ELR (cell line): ENCODE data around the gene RALGDS.
"Not testable (repeated sequence)": the region's sequence is repeated elsewhere in the genome, so short reads cannot be mapped to it uniquely, and the experiment has no call there.

Experiments used
- DNase-seq: peaks from one replicate; pipeline ENCODE4 v3.0.0-alpha.2; 2015; ENCODE audit warnings: low read depth

RALGDS gene

DNA sequence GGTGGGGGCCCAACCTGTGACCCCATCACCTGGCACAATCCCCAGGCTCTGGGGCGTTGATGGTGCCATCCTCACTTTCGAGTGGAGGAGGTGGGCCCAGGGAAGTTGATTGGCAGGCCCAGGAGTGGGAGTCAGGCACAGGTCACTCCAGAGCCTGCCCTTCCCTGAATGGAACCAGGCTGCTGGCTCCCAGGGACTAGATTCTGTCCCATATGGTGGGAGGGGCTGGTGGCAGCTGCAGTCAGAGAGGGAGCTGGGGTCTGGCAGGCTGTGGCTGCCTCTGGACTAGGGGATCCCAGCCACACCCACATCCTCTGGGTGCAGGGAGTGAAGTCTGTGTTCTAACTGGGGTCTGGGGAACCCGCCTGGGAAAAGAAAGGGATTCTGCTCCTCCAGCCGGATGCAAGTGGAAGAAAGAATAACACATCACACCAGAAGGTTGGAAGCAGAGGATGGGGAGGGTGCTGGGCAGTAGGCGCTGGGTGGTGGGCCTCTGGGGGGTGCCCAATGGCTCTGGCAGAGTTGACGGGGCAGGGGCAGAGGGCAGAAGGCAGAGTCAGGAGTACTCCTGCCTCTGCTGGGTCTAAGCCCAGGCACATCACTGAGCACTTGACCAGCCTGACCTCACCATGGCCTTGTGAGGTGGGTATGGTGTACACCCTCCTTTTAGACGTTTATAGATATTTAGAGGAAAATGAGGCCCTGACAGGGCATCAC lies 33.5 kb downstream of the RALGDS start:
- DNase-seq, result no peak

- no peak for DNase-seq
These were observed 34.1 kb downstream of the RALGDS start for GRCh38 chr9:133086894-133087293.

- DNase-seq, result not testable (repeated sequence)
These were observed 34.7 kb downstream of the RALGDS start for GRCh38 chr9:133086212-133086860.

- not testable (repeated sequence) for DNase-seq
These were observed 37.4 kb downstream of the RALGDS start for GRCh38 chr9:133083688-133084087.

DNA sequence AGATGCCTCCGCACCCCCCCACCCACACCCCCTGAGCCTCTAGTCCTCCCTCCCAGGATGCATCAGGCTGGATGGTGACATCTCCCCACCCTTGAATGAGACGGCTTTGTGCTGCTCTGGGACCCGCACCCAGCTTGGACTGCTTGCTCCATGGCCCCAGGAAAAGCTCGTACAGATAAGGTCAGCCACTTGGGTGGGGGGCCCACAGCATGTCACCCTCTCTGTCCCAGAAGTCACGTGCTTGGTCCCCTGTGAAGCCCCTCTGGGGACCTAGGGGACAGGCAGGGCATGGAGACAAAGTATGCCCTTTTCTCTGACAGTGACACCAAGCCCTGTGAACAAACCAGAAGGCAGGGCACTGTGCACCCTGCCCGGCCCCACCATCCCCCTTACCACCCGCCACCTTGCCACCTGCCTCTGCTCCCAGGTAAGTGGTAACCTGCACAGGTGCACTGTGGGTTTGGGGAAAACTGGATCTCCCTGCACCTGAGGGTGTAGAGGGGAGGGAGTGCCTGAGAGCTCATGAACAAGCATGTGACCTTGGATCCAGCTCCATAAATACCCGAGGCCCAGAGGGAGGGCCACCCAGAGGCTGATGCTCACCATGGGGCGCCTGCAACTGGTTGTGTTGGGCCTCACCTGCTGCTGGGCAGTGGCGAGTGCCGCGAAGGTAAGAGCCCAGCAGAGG lies 38.9 kb downstream of the RALGDS start:
- DNase-seq, result not testable (repeated sequence)

DNA sequence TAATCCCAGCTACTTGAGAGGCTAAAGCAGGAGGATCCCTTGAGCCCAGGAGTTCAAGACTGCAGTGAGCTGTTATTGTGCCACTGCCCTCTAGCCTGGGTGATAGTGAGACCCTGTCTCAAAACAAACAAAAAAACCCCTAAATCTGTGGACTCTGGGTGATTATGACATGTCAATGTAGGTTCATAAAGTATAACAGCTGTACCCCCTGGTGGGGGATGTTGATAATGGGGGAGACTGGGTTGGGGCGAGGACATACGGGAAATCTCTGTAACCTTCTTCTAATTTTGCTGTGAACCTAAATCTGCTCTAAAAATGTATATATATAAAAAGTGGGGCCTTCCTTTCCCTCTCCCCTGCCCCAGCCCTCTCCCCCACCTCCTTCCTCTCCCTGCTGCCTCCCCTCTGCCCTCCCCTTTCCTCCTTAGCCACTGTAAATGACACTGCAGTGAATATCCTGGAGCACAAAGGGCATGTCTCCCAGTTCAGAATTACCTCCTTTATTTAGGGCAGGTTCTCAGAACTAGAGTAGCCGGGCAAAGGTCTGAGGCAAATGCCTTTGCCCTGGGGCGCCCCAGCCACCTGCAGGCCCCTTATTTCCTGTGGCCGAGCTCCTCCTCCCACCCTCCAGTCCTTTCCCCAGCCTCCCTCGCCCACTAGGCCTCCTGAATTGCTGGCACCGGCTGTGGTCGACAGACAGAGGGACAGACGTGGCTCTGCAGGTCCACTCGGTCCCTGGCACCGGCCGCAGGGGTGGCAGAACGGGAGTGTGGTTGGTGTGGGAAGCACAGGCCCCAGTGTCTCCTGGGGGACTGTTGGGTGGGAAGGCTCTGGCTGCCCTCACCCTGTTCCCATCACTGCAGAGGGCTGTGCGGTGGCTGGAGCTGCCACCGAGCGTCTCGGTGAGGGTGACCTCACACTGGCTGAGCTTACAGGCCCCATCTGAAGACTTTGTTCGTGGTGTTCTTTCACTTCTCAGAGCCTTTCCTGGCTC lies 40.0 kb downstream of the RALGDS start:
- not testable (repeated sequence) for DNase-seq

DNA sequence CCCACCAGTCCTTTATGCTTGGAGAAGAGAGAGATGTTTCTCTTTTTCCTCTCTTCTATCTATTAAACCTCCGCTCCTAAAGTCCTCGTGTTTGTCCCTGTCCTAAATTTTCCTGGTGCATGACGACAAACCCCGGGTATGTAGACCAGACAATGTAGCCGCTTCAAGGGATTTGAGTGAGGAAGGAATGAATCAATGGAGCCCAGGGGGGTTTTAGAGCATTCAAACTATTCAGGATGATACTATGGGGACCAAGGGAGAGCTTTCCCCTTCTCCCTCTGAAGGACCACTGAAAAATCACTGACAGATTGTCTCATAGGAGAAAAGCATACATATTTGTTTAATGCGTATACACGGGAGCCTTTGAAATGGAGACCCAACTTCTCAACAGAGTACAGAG lies 40.9 kb downstream of the RALGDS start:
- DNase-seq, result no peak

GRCh38 chr9:133078486-133078885 lies 42.6 kb downstream of the RALGDS start:
- no peak for DNase-seq

DNA sequence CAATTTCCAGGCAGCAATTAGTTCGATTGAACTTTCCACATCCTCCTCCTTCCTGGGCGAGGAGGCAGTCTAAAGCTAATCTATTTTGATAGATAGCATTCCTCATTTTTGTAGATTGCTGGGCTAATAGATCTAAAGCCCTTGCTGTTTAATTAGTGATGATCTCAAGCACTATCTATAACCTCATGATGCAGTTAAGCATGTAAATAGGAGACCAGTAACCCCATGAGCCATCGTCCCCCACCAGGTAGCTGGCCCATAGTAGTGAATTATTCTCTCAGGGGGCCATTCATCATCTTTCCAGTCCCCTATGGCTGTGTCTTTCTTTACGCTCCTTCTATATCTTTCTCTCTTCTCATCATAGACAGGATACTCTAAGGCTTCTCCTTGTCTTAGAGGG lies 44.3 kb downstream of the RALGDS start:
- DNase-seq, result no peak

DNA sequence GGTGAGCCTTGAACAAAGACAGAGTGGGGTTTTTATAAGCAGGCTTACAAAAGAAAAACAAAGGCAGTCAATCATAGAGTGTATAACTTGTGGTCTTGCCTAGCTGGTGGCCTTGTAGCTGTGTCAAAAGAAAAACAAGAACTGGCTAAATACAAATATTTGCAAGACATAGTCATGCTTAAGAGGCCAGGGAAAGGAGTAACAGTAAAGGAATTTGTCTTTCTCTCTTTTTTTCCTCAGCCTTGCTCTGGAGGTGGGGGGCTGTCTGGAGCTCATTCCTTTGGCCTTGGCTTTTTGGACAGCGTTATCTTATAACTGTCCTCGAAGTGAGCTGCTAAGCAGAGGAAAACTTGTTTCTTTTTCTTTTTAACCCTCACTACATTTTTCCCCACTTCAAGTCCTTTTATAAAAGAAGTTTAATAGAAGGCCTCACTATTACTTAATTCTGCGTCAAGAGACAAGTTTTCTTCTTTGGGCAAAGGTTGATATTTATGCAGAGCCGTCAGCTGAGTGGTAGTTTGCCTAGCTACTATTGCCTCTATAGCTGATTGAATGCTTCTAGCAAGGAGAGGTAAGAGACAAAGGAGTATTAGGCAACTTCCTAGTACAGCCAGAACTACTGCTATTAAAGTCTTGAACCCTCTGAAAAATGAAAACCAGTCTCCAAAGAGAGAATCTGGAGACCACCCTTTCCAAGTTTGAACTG lies 45.0 kb downstream of the RALGDS start:
- DNase-seq, result peak; percentile 84

GRCh38 chr9:133074111-133074651 lies 46.9 kb downstream of the RALGDS start:
- DNase-seq, result peak; percentile 16

GRCh38 chr9:133073086-133074014 lies 47.7 kb downstream of the RALGDS start:
- no peak for DNase-seq

GRCh38 chr9:133072210-133072609 lies 48.8 kb downstream of the RALGDS start:
- DNase-seq, result not testable (repeated sequence)

GRCh38 chr9:133071484-133072150 lies 49.4 kb downstream of the RALGDS start:
- DNase-seq, result no peak

DNA sequence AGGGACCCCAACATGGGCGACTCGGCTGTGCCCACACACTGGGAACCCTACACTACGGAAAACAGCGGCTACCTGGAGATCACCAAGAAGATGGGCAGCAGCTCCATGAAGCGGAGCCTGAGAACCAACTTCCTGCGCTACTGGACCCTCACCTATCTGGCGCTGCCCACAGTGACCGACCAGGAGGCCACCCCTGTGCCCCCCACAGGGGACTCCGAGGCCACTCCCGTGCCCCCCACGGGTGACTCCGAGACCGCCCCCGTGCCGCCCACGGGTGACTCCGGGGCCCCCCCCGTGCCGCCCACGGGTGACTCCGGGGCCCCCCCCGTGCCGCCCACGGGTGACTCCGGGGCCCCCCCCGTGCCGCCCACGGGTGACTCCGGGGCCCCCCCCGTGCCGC lies 50.1 kb downstream of the RALGDS start:
- DNase-seq, result not testable (repeated sequence)

GRCh38 chr9:133070500-133070961 lies 50.5 kb downstream of the RALGDS start:
- DNase-seq, result not testable (repeated sequence)

GRCh38 chr9:133068431-133068830 lies 52.6 kb downstream of the RALGDS start:
- DNase-seq, result not testable (repeated sequence)

DNA sequence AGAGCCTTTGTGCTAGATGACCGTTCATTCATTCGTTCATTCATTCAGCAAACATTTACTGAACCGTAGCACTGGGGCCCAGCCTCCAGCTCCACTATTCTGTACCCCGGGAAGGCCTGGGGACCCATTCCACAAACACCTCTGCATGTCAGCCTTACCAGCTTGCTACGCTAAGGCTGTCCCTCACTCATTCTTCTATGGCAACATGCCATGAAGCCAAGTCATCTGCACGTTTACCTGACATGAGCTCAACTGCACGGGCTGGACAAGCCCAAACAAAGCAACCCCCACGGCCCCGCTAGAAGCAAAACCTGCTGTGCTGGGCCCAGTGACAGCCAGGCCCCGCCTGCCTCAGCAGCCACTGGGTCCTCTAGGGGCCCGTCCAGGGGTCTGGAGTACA lies 53.2 kb downstream of the RALGDS start:
- DNase-seq, result no peak

GRCh38 chr9:133067006-133067405 lies 54.0 kb downstream of the RALGDS start:
- DNase-seq, result no peak
